ENCODE data around the gene SPHKAP.
A peak's percentile ranks its signal among the peaks of the same experiment; 100 is the strongest.
"Not testable (repeated sequence)": the region's sequence is repeated elsewhere in the genome, so short reads cannot be mapped to it uniquely, and the experiment has no call there.

SPHKAP gene, protein sequence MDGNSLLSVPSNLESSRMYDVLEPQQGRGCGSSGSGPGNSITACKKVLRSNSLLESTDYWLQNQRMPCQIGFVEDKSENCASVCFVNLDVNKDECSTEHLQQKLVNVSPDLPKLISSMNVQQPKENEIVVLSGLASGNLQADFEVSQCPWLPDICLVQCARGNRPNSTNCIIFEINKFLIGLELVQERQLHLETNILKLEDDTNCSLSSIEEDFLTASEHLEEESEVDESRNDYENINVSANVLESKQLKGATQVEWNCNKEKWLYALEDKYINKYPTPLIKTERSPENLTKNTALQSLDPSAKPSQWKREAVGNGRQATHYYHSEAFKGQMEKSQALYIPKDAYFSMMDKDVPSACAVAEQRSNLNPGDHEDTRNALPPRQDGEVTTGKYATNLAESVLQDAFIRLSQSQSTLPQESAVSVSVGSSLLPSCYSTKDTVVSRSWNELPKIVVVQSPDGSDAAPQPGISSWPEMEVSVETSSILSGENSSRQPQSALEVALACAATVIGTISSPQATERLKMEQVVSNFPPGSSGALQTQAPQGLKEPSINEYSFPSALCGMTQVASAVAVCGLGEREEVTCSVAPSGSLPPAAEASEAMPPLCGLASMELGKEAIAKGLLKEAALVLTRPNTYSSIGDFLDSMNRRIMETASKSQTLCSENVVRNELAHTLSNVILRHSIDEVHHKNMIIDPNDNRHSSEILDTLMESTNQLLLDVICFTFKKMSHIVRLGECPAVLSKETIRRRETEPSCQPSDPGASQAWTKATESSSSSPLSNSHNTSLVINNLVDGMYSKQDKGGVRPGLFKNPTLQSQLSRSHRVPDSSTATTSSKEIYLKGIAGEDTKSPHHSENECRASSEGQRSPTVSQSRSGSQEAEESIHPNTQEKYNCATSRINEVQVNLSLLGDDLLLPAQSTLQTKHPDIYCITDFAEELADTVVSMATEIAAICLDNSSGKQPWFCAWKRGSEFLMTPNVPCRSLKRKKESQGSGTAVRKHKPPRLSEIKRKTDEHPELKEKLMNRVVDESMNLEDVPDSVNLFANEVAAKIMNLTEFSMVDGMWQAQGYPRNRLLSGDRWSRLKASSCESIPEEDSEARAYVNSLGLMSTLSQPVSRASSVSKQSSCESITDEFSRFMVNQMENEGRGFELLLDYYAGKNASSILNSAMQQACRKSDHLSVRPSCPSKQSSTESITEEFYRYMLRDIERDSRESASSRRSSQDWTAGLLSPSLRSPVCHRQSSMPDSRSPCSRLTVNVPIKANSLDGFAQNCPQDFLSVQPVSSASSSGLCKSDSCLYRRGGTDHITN (N-terminal part only)

DNA sequence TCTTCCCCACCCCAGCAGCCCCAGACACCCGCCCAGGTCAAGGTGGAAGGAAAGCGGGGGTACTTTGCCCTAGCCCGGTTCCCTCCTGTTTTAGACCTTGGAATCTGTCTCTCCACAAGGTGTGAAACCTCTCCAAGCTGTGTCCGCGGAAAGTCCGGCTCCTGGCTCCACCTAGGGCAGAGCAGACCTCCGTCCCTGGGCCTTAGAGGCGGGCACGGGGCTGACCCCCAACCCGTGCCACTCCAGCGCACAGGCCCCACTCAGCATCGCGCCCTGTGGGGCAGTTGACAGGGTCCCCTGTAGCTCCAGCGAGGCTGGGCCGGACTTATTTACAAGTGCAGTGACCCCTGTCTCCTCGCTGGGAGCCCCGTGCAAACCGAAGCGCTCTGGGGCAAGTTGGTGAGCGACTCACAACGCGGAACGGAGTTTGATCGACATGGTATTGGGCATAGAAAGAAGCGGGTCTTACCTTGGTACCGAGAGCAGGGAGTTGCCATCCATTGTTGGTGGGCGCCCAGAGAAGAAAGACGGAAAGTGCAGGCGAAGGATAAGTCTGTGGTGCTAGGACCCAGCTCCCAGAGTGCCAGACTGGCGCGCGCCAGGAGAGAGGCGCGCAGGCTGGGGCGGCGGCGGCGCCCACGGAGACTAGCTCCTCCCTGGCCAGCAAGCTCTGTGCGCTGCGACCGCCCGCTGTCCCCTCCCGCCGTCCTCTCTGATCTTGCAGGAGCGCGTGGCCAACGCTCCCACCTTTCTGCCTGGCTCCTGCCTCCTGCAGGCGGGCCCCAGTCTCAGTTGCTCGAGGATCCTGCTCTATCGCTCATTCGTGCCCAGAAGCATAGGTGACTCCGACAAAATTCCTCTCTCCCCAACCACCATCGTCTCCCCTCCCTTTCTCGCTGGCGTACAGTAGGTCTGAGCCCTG, at the start of gene SPHKAP:
TSS of gene SPHKAP (minus strand) at position 590 of the 922 bp plus-strand sequence. CDS start at position 501, 89 bp downstream.
- peak; percentile 25 for DNase-seq (ENCODE audit: low spot score)

DNA sequence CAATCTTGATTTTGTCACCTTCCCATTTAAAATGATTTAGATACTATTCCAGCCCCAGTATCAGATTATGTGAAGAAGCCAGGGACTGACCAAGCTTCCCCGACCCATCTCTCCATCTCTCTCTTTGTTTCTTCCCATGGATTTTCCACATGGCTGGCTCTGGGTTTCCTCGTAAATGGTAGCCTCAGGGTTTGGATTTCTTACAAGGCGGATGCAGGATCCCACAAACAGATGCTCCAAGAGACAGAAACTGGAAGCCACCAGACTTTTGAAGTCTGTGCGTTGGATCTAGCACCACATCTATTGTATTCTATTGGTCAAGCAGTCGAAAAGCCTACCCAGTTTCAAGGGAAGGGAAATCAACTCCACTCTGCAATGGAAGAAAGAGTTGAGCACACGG, 46.0 kb upstream of the SPHKAP start:
- no peak for DNase-seq (ENCODE audit: low spot score)

DNA sequence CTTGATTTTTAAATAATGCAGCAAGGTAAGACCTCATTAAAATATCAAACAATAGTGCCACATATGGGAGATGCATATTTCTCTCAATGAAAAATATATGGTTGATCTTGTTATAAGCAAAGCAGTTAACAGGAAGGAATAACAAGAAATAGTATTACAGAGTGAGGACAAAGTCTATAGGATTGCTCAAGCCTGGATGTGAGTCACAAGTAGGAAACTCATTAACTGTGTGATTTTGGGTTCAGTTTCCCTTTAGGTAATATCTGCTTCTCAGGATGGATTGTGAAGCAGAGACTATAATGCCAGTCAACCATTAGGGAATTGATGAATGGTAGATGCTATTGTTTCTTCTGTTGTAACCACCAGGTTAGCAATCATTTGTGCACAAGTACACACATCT, 42.9 kb upstream of the SPHKAP start:
- no peak for DNase-seq (ENCODE audit: low spot score)

DNA sequence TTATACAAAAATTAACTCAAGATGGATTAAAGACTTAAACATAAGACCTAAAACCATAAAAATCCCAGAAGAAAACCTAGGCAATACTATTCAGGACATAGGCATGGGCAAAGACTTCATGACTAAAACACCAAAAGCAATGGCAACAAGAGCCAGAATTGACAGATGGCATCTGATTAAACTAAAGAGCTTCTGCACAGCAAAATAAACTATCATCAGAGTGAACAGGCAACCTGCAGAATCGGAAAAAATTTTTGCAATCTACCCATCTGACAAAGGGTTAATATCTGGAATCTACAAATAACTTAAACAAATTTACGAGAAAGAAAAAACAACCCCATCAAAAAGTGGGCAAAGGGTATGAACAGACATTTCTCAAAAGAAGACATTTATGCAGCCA, 37.1 kb upstream of the SPHKAP start:
- DNase-seq (ENCODE audit: low spot score): not testable (repeated sequence)

DNA sequence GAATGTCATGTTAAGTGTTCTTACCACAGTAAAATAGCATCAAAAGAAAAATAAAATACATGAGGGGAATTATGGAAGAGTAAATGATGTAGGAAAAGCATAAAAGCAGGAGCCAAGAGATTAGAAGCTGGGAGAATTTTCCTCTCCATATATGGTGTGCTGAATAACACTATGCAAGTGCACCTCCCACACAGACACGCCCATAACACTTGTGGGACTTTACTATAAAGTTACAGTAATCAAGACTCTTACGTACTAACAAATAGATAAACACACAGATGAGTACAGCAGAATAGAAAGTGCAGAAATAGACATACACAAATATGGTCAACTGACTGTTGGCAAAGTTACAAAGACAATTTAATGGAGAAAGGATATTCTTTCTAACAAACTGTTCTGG, 16.0 kb upstream of the SPHKAP start:
- no peak for DNase-seq (ENCODE audit: low spot score)

DNA sequence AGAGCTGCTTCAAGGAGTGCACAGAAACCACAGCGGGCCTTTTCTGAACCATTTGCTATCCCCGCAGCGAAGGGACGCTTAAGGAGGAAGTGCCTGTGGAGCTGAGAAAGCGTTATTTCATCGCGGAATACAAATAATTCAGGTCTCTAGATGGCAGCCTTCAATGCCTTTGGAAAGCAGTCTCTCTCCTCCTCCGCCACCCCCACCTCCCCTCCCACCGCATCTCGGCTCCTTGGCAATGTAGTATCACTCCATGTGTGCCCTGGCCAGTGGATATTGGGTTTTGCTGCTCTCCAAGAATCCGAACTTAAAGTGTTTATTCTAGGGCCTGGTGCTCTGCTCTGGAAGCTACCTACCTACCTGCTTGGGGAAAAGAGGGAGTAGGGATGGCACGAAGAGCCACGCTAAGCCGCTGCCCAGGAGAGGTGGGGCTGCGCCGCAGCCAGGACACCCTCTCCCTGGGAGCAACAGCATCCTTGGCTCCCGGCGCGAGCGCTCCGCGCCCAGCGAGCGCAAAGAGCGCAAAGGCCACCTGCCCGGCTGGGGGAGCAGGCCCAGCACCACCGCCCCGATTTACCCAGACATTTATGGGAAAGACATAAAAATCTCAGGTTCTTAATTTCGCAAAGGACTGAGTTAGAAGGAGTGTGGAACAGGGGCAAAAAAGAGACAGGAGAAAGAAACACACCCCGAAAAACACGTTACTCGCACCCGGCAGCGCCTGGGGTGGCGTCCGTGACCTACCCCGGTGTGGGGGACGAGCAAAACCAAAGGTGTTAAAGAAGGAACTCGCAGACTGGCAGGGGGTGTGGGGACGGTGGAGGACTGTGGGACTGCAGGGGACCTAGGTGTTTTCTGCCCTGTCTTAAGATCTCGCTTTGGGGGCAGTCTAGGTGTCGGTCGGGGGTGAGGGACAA, 1.0 kb downstream of the SPHKAP start:
- peak; percentile 11 for DNase-seq (ENCODE audit: low spot score)

DNA sequence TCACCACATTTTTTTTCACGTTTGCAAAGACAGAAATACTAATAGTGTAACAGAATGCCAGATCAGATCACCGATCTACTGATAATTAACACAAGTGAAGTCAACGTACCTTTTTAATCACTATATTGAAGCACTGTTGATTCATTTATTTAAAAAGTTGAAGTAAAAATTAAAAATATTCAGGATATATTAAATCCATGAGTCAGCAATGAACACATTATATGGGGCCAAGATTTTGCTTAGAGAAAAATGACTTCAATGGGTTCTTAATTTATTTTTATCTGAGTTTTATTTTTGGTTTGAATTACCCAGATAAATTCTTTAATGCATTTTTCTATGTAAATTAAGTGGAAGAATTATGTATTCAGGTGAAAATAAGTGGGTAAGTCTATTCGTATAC, 14.2 kb downstream of the SPHKAP start:
- DNase-seq (ENCODE audit: low spot score): no peak

DNA sequence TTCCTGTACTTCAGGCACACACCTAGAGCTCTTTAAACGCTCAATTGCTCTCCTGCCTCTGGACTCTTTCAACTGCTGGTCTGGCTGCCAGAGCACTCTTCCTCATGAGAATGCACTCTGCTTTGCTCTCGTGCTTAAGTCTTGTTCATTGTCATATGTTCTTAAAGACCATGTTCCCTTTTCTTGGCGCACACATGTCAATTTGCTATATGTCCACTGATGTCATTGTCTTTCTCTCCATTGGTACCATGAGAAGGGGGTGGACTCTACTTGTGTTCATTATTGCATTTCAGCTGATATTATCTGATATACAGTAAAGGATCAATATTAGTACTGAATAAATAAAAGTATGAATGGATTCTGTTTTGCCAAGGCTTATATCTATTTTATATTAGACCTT, 16.8 kb downstream of the SPHKAP start:
- no peak for DNase-seq (ENCODE audit: low spot score)

DNA sequence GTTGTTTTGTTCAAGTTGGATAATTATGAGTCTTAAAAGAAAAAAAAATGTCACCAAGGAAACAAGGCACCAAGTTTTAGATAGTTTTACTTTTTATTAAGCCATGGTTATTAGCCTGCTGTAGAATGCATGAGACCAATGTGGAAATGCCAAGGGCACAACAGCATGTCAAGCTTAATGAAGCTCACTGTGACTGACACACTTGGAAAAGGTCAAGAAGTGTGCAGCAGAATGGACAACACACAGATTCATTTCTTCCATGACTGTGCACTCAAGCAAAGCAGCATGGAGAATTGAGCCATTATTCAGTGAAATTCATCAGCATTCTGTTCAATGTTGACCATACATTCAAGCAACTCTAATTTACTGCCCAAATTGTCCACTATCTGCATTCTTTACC, 23.6 kb downstream of the SPHKAP start:
- DNase-seq (ENCODE audit: low spot score): no peak

DNA sequence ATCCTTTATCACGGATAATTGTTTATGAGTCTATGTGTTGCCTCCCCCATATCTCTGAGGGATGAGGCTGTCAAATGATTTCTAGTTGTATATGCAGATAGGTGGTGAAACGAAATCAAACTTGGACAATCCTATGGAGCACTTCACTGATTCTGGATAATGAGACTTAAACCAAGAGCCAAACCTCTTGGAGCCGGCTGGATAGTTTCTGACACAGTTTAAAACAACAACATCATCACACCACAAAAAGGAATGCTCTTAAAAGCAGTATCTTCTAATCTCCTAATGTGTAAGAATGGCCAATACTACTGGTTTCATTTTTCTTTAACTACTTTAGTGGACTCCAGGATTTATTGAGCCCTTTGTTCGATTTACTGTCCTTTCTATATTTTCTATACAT, 36.5 kb downstream of the SPHKAP start:
- DNase-seq (ENCODE audit: low spot score): no peak

DNA sequence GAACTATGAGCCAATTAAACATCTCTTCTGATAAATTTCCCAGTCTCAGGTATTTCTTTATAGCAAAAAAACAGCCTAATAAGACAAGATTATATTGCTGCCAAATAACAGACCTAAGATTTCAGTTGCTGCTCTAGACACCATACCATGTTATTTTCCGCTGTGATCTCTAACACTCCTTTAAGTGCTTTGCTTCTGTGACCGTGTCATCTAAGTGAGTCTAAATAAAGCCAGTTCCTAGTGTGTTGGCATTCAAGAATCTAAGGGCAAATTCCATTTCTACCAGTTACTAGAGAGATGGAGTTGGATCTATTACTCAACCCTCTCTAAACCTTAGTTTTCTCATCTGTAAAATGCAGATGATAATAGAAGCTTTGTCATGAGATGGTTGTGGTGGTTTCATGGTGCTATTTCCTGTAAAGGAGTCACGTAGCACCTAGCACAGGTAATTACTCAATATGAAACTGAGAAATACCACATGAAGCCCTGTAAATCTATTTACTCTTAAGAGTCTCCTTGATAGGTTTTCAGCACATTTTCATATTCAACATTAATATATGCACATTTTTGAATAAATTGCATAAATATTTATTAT, 40.5 kb downstream of the SPHKAP start:
- no peak for DNase-seq (ENCODE audit: low spot score)

DNA sequence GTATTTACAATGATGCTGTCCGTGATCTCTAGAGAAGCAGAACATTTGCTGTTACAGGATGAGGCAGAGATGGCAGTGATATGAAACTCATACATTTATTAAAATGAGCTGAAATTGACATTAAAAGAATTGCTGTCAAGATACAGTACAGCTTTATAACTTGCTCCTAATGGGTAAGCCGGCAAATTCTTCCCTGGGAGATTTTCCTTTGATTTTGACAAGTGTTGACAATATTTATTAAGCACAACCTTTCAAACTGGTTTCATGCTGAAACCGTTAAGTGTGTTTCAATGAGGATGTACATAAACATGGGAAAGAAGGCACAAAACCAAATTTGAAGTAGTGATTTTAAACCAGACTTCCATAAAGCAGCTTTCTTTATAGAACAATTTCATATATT, 45.5 kb downstream of the SPHKAP start:
- no peak for DNase-seq (ENCODE audit: low spot score)

DNA sequence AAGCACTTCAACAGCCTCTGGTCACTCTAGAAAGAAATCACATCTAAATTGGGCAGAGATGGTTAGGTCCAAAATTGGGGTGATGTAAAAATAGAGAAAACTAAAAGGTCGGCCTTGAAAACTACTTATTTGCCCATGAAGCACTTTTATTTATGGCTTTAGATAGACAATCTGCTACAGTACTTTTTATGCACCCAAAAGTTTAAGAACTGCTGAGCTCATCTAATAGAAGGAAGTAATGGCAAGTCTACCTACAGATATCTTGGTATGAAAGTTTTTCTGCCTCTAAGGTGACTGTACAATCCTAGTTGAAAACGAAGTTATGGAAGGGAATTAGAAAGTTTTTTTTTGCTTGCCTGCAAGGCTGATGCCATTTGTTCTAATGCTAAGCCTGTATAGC, 46.2 kb downstream of the SPHKAP start:
- DNase-seq (ENCODE audit: low spot score): no peak

DNA sequence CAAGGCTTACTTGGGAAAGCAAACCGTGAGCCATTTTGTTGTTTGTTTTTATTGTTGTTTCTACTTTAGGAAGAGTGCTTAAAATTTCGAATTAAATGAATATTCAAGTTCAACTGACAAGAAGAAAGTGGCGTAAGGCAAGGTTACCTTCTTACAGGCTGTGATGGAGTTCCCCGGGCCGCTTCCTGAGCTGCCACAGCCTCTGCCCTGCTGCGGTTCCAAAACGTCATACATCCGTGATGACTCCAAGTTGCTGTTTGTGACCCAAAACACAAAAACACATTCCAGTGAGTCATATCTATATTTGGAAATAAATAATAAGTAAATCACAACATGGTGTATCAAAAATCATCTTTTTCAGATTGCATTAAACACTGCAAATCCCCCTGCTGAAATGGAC, 49.7 kb downstream of the SPHKAP start:
- DNase-seq (ENCODE audit: low spot score): no peak

DNA sequence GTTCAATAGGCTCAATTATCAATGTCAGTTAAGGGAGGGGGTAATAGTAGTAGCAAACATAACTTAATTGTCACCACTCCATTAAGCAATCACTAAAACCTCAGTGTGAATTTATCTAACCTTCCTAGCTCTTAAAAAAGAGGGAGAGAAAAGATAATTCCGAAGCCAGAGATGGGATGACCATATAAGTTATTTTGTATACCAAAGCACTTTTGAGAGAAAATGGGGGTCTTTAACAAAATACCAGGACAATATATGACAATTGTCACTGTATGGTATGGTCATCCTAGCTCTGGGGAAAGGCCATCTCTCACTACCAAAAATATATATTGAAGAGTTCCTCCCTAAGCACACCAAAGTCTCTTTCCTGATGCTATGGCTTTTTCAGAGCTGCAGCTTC, 55.1 kb downstream of the SPHKAP start:
- DNase-seq (ENCODE audit: low spot score): no peak

DNA sequence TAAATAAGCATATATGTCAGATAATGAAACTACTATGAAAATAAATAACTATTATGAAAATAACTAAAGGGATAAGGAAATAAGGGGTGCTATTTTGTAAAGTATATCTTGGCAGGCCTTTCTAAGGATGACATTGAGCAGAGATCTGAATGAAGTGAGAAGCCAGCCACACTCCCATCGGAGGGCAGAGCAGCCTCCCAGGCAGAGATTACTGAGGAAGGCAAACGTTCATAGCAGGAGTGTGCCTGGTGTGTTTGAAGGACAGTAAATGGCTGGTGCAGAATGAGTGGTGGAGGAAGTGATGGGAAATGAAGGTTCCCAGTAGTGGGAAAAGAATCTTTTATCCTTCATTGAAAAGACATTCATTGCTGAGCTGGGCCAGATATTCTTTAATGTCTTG, 62.5 kb downstream of the SPHKAP start:
- DNase-seq (ENCODE audit: low spot score): no peak

DNA sequence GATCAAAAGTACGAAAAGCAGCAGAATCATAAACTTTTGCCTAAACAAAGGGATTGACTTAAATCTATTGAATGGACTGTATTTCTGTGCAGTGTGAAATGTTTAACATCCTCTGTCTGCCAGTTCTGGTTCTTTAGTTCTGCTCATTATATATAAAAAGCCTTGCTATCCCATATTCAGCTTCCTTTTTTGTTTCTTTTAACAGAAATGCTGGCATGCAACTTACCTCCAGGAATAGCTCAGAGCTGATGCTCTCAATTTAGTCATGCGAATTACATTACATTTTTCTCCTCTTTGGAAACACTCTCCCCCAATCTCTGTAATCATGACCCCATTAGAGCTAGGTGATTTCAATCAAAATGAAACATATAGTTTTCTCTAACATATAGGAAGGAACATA, 73.6 kb downstream of the SPHKAP start:
- no peak for DNase-seq (ENCODE audit: low spot score)

DNA sequence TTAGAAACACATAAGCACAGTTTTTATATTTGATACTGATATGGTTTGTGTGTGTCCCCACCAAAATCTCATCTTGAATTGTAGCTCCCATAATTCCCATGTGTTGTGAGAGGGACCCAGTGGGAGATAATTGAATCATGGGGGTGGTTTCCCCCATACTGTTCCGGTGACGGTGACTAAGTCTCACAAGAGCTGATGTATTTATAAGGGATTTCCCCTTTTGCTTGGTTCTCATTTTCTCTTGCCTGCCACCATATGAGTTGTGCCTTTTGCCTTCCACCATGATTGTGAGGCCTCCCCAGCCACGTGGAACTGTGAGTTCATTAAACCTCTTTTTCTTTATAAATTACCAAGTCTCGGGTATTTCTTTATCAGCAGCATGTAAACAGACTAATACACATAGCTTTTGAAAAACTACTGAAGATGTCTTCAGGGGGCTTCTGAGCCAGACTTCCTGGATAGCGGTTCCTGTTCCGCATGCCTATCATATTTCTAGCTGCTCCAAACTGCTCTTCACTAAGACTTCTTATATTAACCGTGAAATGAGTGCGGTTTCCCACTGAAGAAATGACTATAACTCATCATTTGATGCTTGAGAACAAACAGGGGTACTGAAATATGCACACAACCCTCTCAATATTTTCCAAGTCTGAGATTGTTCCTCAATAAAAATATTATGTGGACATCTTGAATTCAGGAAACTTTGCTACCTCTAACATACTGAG, 75.8 kb downstream of the SPHKAP start:
- no peak for DNase-seq (ENCODE audit: low spot score)

DNA sequence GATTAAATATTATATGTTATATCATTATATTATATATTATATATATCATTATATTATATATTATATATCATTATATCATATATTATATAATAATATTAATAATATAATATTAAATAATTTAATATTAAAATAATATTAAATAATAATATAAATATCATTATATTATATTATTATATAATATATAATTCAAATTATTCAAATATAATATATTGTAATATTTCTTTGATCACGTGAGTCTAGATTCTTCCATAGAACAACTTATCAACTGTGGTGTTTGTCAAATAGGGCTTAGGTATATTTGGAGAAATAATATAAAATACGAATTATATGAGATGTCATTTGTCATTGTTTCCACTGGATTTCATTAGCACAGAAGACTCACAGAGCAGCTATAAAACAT, 77.3 kb downstream of the SPHKAP start:
- no peak for DNase-seq (ENCODE audit: low spot score)

Data from AG20443 (cell line).